GM21526 (cell line): ENCODE measurements around the gene PGGHG.

Experiments used
- ATAC-seq: cut with Tn5 transposase; IDR thresholded peaks from one replicate; pipeline ENCODE4 v1.9.1; 2021; ENCODE audit warnings: moderate library complexity; ENCODE audit not compliant: unreplicated experiment, low FRiP score

Gene PGGHG

DNA sequence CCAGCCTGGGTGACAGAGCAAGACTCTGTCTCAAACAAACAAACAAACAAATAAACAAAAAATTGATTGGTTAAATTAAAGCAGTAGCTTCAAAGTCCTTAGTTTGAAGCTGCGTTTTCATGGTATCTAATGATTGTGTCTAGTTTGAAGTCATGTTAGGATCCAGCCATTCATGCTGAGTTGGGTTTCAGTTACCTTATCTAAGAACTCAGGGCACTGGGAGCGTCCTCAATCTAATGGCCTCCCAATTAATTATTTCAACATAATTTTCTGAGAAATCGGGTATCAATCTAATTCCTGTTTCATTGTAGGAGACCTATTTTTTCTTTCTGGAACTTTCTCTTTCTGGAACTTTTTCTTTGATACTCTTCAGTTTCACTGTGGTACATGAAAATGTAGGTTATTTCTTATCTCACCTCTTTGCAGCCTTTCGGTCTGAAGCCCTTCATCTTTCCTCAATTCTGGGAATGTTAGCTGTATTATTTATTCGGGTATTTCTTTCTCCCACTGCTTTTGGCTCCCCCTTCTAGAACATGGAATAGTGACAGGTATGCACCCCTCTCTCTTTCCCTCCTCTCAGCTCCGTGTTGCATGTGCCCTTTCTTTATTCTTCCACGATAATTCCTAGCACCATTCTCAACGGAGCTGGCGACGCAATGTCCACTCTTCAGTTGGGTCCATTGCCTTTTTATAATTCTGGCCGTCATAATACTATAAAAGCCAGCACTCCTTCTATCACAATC, 56.1 kb downstream of the PGGHG start:
- no peak for ATAC-seq
